Neural crest cell (in vitro differentiated cells): ENCODE measurements around the gene AS3MT. TPM values are rescaled to one million over a fixed set of nuclear protein-coding genes. Genes with fewer than 3 reads are reported as not detected.
"Not testable (repeated sequence)": the region's sequence is repeated elsewhere in the genome, so short reads cannot be mapped to it uniquely, and the experiment has no call there.

Experiments used
- DNase-seq: peaks from one replicate; pipeline ENCODE4 v3.0.0; 2021; ENCODE audit warnings: low read depth, mixed read lengths, low spot score
- H3K27ac Mint-ChIP-seq: one replicate; pipeline ENCODE4 v1.8.0; 2021; ENCODE audit warnings: mild to moderate bottlenecking, mixed read lengths; ENCODE audit not compliant: unreplicated experiment
- H3K27me3 Mint-ChIP-seq: 2 replicates; pipeline ENCODE4 v1.8.0; 2021; ENCODE audit warnings: low read depth, mild to moderate bottlenecking, mixed read lengths
- H3K36me3 Mint-ChIP-seq: 2 replicates; pipeline ENCODE4 v1.8.0; 2021; ENCODE audit warnings: low read depth, mild to moderate bottlenecking, mixed read lengths
- H3K4me1 Mint-ChIP-seq: 2 replicates; pipeline ENCODE4 v1.8.0; 2021; ENCODE audit warnings: mixed read lengths
- H3K4me3 Mint-ChIP-seq: one replicate; pipeline ENCODE4 v1.8.0; 2021; ENCODE audit warnings: mild to moderate bottlenecking, mixed read lengths
- H3K9me3 Mint-ChIP-seq: 2 replicates; pipeline ENCODE4 v1.8.0; 2021; ENCODE audit warnings: mixed read lengths
- CTCF ChIP-seq: fragments of 200-600 bp; sonication (generic); conservative IDR thresholded peaks from 2 replicates; pipeline ENCODE4 v1.5.0; 2021; ENCODE audit warnings: antibody characterized with exemption, mild to moderate bottlenecking
- long read RNA-seq: library from polyadenylated mRNA; unstranded; transcript quantifications from one replicate; pipeline ENCODE4 v2.0.0, GENCODE V29; 2020
- total RNA-seq: library from RNA; stranded (reverse); gene quantifications from 2 replicates; pipeline ENCODE4 v1.2.1, GENCODE V29; 2021

Gene AS3MT, protein sequence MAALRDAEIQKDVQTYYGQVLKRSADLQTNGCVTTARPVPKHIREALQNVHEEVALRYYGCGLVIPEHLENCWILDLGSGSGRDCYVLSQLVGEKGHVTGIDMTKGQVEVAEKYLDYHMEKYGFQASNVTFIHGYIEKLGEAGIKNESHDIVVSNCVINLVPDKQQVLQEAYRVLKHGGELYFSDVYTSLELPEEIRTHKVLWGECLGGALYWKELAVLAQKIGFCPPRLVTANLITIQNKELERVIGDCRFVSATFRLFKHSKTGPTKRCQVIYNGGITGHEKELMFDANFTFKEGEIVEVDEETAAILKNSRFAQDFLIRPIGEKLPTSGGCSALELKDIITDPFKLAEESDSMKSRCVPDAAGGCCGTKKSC
- 10.4 and 11.2 TPM in 2 replicates for total RNA-seq
- long read RNA-seq, transcript AS3MT-201 (11 exons, 2,404 nt): major isoform, 9 of 18 reads
- long read RNA-seq, partial matches to known transcripts: 1 of 18 reads
- long read RNA-seq, other reads (novel, unspliced or antisense): 8 of 18 reads

DNA sequence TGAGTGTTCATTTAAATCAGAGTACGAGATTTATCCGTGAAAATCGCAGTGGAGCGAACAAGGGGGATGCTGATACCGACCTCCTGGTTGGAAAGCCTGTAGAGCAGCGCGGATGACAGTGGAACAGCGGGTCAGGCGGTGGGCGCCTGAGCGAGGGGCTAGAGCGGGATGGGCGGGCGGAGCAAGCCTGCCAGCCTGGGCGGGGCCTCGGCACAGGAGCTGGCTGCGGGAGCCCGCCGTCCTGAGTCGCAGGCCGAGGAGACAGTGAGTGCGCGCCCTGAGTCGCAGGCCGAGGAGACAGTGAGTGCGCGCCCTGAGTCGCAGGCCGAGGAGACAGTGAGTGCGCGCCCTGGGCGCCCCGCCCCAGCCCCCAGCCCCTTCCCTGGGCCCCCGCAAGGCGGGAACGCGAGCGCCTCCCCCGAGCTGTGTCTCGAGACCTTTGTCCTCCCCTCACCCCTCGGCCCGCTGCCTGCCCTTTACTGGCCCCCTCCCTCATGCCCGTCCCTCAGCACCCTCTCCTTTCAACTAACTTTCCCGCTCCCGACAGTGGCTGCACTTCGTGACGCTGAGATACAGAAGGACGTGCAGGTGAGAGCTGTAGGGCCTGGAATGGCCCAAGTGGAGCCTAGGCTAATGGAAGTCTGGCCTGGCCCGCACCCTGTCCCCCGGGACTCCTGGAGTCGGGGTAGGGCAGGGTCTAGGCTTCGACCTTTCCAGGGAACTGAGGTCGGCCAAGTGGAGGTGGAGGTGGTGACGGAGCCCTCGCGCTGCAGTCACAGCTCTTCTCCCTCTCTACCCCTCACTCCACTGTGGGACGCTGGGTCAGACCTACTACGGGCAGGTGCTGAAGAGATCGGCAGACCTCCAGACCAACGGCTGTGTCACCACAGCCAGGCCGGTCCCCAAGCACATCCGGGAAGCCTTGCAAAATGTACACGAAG is at the start of gene AS3MT:
AS3MT (plus strand) TSS at position 213 of the 941 bp plus-strand sequence; CDS start at position 336, 123 bp downstream.
- Mint-ChIP-seq H3K4me3 (peak within 1 kb of the TSS; percentile 91), H3K27ac (peak within 1 kb of the TSS; percentile 91), H3K4me1 (peaks cover 20% of the 10 kb centered on the region), H3K36me3 (no peaks in the 10 kb centered on the region), H3K27me3 (no peaks in the 10 kb centered on the region), H3K9me3 (peaks cover 2% of the 10 kb centered on the region)
- no peak for TF ChIP-seq CTCF
- peak; percentile 75 for DNase-seq

DNA sequence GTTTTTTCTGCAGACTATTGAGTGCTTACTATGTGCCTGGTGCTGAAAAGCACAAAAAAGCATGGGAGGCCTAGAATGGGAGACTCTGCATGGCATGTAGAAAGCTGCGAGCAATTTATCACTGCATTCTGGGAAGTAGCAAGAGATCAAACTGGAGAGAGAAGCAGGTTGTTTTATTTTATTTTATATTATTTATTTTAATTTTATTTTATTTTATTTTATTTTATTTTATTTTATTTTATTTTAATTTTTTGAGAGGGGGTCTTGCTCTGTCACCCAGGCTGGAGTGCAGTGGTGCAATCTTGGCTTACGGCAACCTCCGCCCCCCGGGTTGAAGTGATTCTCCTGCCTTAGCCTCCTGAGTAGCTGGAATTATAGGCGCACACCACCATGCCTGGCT is 49.3 kb upstream of the AS3MT start:
- not testable (repeated sequence) for DNase-seq, H3K27ac Mint-ChIP-seq, H3K9me3 Mint-ChIP-seq, H3K4me3 Mint-ChIP-seq, H3K36me3 Mint-ChIP-seq, H3K27me3 Mint-ChIP-seq, H3K4me1 Mint-ChIP-seq

DNA sequence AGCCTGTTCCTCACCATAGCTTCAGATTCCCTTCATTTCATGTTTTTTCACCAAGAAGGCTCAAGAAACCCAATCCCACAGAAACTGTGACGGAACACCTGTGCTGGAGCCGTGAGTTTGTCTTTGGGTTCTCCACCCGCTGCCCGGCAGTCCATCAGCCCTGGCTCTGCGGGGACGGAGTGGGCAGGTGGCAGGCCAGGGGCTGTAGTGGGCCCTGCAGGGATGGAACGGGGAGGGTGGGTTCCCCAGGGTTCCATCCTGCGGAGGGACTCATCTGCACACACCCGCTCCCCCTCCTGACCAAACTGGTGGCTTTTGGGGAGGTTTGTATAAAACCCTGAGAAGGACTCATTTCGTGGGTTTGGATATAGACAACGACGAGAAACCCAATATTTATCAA is 47.0 kb upstream of the AS3MT start:
- Mint-ChIP-seq H3K27ac (no peak overlapping the region), H3K27me3 (no peaks in the 10 kb centered on the region), H3K9me3 (no peaks in the 10 kb centered on the region), H3K4me3 (no peak overlapping the region), H3K36me3 (no peaks in the 10 kb centered on the region), H3K4me1 (no peaks in the 10 kb centered on the region)
- no peak for DNase-seq
- no peak for TF ChIP-seq CTCF

DNA sequence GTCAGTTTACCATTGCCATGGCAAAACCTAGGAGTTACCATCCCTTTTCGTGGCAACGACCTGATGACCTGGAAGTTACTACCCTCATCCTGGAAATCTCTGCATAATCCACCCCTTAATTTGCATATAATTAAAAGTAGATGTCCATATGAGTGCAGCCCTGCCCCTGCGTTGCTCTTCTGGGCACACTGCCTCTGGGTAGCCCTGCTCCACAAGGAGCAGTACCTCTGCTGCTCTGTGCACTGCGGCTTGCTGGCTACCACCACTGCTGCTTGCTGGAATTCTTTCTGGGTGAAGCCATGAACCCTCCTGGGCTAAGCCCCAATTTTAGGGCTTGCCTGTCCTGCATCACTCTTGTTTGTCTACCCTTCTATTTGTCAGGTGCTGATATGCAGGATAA is 44.6 kb upstream of the AS3MT start:
- Mint-ChIP-seq H3K36me3 (no peaks in the 10 kb centered on the region), H3K4me3 (no peak overlapping the region), H3K27me3 (no peaks in the 10 kb centered on the region), H3K27ac (no peak overlapping the region), H3K4me1 (no peaks in the 10 kb centered on the region), H3K9me3 (no peaks in the 10 kb centered on the region)
- no peak for TF ChIP-seq CTCF
- no peak for DNase-seq

- TF ChIP-seq CTCF: no peak
- Mint-ChIP-seq H3K4me1 (no peaks in the 10 kb centered on the region), H3K4me3 (no peak overlapping the region), H3K9me3 (no peaks in the 10 kb centered on the region), H3K27me3 (no peaks in the 10 kb centered on the region), H3K36me3 (no peaks in the 10 kb centered on the region), H3K27ac (no peak overlapping the region)
- no peak for DNase-seq
These were observed 43.0 kb upstream of the AS3MT start for GRCh38 chr10:102826148-102826796.
